ENCODE measurements around the gene LCN9. TPM values are rescaled to one million over a fixed set of nuclear protein-coding genes. Genes with fewer than 3 reads are reported as not detected.
"Not testable (repeated sequence)": the region's sequence is repeated elsewhere in the genome, so short reads cannot be mapped to it uniquely, and the experiment has no call there.

LCN9 gene
- polyA plus RNA-seq, 3 donors, result 0.08 TPM; not detected in 2

DNA sequence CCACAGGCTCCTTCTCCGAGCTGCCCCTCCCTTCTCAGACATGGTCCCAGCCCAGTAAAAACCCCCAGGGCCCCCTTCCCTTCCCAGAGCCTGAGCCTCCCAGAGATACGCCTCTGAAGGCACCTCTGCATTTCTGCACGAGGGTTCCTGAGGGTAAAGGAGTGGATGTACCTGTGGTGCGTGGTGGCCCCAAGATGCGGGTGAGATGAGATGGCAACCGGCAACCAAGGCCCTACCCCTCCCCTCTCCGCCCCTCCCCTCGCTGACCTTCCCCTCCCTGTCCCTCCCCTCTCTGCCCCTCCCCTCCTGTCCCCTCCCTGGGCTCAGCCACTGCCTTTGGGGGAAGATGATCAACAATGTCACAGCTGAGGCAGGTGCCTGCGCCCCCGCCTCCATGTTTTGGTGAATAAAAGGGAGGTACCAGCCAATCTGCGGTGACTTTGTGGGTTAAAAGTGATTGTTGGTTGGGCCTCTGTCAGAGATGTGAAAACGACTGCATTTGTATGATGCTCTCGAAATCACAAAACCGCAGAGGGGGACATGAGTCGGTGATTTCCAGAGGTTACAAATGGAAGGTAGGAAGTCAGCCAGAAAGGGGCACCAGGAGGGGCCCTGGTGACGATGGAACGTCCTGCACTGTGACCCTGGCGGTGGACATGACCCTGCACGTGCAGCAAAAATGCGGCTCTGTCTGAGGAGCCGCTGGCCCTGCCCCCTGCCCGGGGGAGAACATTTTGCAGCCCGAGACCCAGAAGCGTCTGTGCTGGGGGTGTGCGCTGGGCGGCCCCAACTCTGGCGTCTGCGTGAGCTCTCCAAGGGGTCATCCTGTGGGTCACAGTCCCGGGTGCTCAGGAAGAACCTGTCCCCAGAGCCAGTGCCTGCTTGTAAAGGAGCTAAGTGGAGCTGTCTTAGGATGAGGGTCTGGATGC lies 3.7 kb downstream of the LCN9 start:
- 55 to 71% (median 60%) methylated on average over 28 to 29 of the region's 29 CpGs for WGBS, 3 donors
- no peak overlapping the region for H3K27ac ChIP-seq (ENCODE audit: low read depth, low read length)

DNA sequence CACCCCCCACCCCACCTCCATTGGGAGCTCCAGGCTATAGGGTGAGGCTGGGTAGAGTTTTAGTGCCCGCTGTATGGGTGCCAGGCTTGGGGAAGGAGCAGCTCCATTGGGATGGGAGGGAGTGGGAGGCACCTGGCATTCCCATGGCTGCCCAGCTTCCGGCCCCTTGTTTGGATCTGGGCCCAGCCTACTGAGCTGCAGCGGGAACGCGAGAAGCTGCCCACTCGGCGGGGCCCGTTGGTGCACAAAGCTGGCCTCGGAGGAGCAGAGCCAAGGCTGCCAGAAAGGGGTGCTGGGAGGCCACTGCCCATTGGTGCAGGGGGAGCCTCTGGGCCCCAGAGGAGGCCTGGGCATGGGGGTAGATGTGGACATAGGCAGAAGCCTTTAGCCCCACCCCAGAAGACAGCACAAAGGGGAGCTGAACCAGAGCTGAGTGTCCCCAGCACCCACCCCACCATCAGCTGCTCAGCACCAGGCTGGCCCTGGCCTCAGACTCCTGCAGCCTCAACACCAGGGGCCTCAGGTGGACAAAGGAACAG lies 4.4 kb downstream of the LCN9 start:
- no peak overlapping the region for H3K27ac ChIP-seq (ENCODE audit: low read depth, low read length)
- 73 to 87% (median 74%) methylated on average over 7 to 9 of the region's 9 CpGs for WGBS, 3 donors

DNA sequence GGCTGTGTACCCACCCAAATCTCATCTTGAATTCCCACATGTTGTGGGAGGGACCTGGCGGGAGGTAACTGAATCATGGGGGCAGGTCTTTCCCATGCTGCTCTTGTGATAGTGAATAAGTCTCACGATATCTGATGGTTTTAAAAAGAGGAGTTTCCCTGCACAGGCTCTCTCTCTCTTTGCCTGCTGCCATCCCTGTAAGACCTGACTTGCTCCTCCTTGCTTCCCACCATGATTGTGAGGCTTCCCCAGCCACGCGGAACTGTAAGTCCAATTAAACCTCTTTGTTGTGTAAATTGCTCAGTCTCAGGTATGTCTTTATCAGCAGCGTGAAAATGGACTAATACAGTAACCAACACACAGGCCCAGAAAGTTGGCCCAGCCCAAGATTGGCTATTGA lies 5.9 kb downstream of the LCN9 start:
- WGBS, 3 donors, result 78 to 90% (median 88%) methylated on average over 5 of the region's 5 CpGs
- not testable (repeated sequence) for H3K27ac ChIP-seq (ENCODE audit: low read depth, low read length)

DNA sequence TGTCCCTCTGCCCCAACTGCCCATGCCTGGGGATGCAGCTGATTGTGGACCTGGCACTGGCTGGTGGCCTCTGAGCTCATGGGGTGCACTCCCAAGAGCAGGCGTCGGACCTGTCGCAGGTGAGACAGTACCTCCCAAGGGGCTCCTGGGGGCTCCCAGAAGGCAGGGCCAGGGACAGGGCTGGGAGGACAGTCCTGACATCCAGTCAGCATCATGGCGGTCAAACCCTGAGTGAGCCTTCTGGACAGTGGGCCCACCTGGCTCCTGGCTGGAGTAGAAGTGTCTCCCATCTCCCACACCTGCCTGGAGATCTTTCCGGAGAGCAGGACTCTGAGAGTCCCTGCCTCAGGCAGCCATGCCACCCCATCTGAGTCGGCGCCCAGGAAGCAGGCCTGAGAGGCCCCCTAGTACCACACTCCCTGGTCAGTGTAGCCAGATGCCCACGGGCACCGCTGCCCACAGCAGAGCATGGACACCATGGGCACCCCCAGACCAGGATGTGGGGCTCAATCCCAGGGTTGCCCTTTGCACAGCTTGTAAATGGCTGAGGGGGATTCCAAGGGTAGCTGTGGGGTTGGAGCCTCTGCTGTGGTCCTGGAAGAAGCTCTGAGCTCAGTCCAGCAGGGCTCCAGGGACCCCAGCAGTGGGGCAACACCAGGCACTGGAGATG lies 6.6 kb downstream of the LCN9 start:
- no peak overlapping the region for H3K27ac ChIP-seq (ENCODE audit: low read depth, low read length)
- WGBS, 3 donors, result 89 to 94% (median 93%) methylated on average over 9 of the region's 9 CpGs

DNA sequence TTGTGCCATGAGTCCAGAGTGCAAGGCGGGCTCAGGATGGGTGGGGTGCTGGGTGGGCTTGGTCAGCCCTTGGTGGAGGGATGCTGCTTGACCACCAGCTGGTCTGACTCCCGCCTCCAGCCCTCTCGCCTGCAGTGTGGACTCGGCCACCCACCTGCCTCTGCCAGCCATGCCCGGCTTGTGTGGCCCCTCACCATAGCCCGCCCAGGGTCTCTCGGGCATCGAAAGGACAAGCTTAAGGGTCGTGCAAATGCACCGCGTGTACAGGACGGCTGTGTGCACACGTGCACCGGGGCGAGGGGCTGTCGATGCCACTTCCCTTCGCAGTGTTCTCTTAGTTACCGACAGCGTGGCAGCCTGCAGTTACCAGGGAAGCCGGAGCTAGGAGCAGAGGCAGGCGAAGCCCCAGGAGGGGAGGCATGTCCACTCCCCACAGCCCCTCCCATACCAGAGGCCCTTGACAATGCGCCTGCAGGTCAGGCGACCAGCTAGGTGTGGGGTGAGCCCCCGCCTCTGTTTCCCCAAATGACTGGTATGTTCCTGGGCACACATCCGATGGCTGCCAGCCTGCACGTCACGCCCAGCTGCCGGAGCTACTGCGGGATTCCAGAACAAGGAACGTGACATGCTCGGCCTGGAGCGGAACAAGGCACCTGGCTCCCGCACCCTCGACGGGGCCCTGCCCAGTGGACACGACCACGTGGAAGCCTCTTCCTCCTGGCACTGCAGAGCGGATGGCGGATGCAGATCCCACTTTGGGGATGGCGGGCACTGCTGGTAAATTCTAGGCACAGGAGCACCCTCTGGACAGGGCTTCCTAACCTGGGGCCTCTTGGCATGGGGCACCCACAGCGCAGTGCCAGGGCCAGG lies 7.8 kb downstream of the LCN9 start:
- 81 to 88% (median 87%) methylated on average over 40 to 41 of the region's 41 CpGs for WGBS, 3 donors
- H3K27ac ChIP-seq (ENCODE audit: low read depth, low read length), result no peak overlapping the region

DNA sequence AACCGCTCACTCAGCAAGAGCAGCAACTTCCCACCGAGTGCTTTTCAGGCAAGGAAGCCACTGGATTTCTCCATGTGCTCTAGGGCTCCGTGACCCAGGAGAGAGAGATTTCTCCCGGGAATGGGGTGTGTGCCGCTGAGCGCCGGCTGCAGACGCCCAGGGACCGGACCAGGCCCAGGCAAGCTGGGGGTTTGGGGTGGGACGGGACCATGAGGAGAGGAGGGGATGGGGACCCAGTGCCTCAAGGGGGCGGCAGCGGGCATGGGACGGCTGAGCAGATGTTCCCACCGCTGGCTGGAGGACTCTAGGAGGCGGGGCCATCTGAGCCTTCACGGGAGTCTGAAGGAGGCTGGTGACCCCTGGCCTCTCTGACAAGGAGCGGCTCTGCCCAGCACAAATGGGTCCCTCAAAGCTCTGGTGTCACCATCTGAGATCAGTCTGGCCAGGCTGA lies 8.5 kb downstream of the LCN9 start:
- 40 to 53% (median 47%) methylated on average over 13 to 17 of the region's 17 CpGs for WGBS, 3 donors
- no peak overlapping the region for H3K27ac ChIP-seq (ENCODE audit: low read depth, low read length)

DNA sequence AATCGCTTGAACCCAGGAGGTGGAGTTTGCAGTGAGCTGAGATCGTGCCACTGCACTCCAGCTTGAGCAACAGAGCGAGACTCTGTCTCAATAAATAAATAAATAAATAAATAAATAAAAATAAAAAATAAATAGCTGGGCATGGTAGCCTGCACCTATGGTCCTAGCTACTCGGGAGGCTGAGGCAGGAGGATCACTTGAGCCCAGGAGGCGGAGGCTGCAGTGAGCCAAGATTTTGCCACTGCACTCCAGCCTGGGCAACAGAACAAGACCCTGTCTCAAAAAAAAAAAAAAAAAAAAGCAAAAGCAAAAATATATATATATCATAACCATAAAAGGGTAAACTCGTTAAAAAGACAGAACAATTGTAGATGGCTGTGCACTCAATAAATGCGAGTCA lies 9.7 kb downstream of the LCN9 start:
- WGBS, 3 donors, result 82 to 92% (median 87%) methylated on average over 7 of the region's 7 CpGs
- not testable (repeated sequence) for H3K27ac ChIP-seq (ENCODE audit: low read depth, low read length)

DNA sequence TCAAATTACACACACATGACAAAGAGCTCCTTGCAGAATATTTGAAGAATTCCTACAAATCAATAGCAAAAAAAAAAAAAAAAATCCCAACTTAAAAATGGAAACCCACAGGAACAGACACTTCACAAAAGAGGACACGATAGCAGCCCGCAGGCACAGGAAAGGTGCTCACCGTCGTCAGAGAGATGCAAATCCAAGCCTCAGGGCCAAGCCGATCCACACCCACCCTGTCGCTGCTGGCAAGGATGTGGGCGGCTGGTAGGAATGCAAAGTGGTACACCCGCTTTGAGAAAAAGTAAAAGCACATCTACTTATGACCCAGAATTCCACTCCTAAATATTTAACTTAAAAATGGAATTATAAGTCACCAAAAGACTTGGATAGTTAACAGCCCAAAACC lies 10.8 kb downstream of the LCN9 start:
- H3K27ac ChIP-seq (ENCODE audit: low read depth, low read length), result no peak overlapping the region
- WGBS, 3 donors, result 65 to 87% (median 81%) methylated on average over 8 of the region's 8 CpGs

DNA sequence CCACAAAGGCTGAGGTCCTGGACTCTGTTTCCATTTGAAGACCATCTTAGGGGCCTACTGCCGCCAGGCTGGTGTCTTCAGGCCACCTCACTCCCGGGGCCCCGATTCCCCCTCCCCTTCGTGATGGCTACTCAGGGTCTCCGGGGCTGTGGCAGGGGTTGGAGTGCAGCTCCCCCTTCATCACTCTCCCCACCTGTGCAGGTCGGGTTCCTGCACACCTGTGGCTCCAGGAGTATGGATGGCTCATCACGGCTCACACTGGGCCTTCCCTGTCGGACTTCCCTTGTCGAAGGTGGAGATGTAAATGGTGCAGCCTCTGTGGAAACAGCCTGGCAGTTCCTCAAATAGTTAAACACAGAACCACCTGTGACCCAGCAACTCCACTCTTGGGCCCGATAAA lies 11.9 kb downstream of the LCN9 start:
- 65 to 74% (median 73%) methylated on average over 10 of the region's 10 CpGs for WGBS, 3 donors
- no peak overlapping the region for H3K27ac ChIP-seq (ENCODE audit: low read depth, low read length)

DNA sequence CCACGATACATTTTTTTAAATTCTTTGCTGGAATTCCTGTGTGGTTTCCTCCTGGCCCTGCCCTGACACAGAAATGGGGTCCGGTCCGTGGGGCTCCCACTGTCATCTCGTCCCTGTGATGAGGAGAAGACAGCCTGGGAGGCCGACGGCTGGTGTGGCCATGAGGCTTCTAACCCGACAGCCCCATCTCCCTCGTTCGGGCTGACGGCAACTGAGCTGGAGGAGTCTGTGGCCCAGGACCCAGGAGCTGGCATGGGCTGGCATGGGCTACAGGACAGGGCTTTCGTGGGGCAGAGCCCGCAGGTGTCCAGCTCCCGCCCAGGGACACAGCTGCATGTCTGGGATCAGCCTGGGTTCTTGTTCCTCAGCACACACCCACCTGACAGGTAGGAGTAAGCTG lies 13.8 kb downstream of the LCN9 start:
- no peak overlapping the region for H3K27ac ChIP-seq (ENCODE audit: low read depth, low read length)
- 73 to 86% (median 83%) methylated on average over 13 of the region's 13 CpGs for WGBS, 3 donors

DNA sequence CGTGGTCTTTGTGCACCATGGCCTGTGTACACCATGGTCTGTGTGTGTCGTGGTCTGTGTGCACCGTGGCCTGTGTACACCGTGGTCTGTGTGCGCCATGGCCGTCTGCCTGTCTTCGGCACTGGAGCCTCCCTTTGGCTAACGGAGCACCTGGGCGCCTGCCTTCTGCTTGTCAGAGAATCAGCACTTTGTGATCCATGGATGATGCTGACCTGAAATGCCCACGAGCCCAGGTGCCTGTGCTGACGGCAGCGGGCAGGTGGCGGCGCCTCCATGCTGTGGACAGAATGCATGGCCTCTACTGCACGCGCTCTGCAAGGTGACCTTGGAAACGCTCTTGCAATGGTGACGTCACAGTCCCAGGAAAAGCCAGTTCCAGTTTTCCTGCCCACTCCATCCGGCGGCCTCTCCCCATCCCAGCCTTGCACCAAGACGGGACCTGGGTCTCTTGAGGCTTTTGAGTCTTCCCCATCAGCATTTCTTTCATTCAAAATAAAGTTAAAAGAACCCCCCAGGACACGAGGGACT lies 14.6 kb downstream of the LCN9 start:
- no peak overlapping the region for H3K27ac ChIP-seq (ENCODE audit: low read depth, low read length)
- 69 to 82% (median 82%) methylated on average over 22 of the region's 22 CpGs for WGBS, 3 donors

DNA sequence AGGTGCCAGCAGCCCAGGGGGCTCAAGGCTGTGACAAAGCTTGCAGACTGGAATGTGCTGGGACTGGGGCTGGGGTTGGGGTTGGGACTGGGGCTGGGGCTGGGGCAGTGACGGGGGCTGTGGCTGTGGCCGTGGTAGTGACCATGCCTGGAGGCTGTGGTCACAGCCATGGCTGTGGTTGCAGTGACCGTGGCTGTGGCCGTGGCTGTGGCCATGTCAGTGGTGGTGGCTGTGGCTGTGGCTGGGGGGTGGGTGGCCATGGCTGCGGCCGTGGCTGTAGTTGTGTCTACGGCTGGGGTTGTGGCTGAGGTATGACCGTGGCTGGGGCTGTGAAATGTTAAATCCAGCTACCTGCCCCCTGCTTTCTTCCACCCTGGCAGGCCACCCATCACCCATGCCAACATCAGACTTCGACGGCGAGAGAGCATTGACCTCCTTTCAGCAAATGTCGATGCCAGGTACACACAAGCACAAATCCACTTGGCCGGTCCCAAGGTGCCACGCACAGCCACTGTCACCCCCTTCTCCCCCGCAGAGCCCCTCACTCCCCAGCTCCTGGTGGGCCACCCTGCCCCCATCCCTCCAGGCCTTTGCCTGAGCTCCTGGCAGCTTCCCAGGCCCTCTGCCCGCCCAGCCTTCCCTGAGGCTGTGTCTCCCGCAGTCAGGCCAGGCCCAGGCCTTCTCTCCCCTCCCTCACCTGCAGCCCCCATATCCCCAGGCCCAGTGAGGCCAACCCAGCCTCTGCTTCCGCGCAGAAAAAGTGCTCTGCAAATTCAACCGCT lies 15.3 kb downstream of the LCN9 start:
- WGBS, 3 donors, result 84 to 88% (median 86%) methylated on average over 19 to 20 of the region's 20 CpGs
- H3K27ac ChIP-seq (ENCODE audit: low read depth, low read length), result no peak overlapping the region

DNA sequence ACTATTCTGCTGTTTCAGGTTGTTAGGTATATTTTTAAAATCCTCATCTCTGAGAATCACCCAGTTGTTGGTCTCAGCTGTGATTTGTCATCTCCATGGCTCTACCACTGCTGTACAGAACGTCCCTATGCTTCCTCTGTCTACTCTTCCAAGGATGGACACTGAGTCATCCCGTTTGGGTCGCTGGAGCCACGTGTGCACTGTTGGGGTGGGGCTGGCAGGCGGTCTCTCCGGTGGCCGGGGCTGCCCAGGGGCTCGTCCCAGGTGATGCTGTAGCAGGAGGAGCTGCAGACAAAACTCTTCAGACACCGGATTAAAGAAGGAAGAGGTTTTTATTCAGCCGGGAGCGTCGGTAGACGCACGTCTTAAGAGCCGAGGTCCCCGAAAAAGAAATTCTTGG lies 16.9 kb downstream of the LCN9 start:
- no peak overlapping the region for H3K27ac ChIP-seq (ENCODE audit: low read depth, low read length)
- WGBS, 3 donors, result 61 to 68% (median 65%) methylated on average over 16 of the region's 16 CpGs

DNA sequence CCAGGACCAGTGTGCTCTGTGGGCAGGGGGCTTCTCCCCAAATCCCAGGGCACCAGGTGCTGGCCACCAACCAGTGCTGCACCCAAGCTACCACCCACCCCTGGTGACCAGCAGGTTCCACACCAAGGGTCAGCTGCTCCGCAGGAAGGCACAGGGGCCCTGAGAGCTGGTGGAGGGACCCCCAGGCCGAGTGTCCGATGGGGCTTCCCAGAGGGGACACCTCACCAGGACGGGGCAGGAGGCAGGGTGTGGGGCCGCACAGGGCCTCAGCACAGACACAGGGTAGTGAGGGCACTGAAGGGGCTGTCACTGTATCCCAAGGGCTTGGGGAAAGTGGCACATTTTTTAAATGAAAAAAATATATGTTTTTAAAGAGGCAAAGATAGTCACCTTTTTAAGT lies 18.1 kb downstream of the LCN9 start:
- no peak overlapping the region for H3K27ac ChIP-seq (ENCODE audit: low read depth, low read length)
- WGBS, 3 donors, result 72 to 93% (median 85%) methylated on average over 5 of the region's 5 CpGs

DNA sequence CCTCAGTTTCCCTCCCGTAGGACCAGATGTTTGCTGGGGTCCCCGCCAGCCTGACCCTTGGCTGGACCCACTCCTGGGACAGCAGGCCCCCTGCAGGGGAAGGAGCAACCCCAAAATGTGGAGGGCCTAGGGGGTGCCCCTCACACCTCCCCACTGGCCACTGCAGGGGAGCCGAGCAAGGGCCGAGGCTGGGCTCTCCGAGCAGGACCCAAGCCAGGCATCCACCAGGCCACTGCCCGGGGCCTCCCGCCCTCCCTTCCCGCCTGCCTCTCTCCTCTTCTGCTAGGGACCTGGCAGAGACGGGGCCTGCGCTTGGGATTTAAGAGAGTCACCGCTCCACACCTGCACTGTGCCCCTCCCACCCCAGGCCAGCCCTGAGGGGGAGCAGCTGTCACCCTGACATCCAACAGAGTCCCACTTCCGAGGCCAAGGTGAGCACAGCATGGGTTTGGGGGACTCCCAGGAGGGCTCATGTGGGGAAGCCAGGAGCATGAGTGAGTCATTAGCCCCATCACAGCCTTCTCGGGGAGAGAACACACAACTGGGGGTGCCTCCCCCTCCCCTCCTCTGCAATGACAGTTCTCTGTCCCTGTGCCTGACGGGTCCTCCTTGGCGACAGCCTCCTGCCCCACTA lies 20.4 kb downstream of the LCN9 start:
- no peak overlapping the region for H3K27ac ChIP-seq (ENCODE audit: low read depth, low read length)
- WGBS, 3 donors, result 56 to 68% (median 68%) methylated on average over 13 to 15 of the region's 15 CpGs

DNA sequence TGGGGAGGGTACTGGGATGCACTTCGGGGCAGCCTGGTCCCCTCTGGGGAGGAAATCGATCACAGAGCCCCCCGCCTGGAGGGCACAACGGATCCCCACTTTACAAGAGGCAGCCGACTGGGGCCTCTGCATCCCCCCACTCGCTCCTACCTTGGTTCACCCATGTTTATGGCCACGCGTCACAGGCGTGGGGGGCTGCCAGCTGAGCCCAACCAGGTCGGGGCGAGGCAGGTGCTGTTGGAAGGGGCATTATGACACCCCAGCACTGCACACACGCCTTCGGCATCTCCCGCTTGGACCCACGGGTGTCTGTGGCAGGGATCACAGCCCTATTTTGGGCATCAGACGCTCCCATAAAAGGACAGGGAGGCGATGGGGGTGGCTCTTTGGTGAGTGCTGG lies 21.6 kb downstream of the LCN9 start:
- H3K27ac ChIP-seq (ENCODE audit: low read depth, low read length), result no peak overlapping the region

DNA sequence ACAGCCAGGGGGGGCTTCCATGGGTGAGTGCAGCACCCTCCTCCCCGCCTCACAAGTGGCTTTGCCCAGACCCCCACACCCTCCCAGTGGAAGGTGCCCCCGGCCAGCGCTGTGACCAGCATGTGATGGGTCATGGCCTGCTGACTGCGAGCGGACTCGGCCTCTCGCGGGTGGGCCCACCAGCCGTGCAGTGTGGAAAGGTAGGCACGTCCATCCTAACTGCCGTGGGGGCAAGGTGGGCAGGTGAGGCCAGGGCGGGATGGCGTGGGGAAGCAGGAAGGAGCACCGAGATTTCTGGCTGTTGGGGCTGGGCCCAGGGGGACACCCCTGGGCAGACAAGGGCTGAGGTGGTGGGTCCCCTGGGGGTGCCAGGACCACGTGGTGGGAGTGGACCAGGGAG lies 24.1 kb downstream of the LCN9 start:
- H3K27ac ChIP-seq (ENCODE audit: low read depth, low read length), result no peak overlapping the region
- 86 to 89% (median 88%) methylated on average over 15 of the region's 15 CpGs for WGBS, 3 donors

More for the DNA sequence above, 21.6 kb downstream of the LCN9 start:
- WGBS, 3 donors, result 71 to 79% (median 76%) methylated on average over 17 of the region's 17 CpGs
